GM12878 (cell line): ENCODE data around the gene ZFP91. TPM values are rescaled to one million over a fixed set of nuclear protein-coding genes. Genes with fewer than 3 reads are reported as not detected.

Experiments
- ATAC-seq: fragments of 200-7000 bp; cut with Tn5 transposase; 3 replicates; pipeline ENCODE4 v1.9.1; 2020; ENCODE audit warnings: mild to moderate bottlenecking, moderate library complexity
- BruUV-seq: library from RNA; stranded (reverse); fragments of 400-500 nt; replicated peaks from 2 replicates; lab custom pipeline; 2021; lab: Mats Ljungman, UMichigan
- CTCF ChIA-PET: fragments of 300-600 bp; sonication (Branson Sonifier 250); formaldehyde crosslinking; extraction: SDS; loops from one replicate; lab custom pipeline; 2021; ENCODE audit warnings: inconsistent platforms; lab: Yijun Ruan, JAX
- POLR2A ChIA-PET: fragments of 350-600 bp; formaldehyde crosslinking; extraction: SDS; loops from one replicate; lab custom pipeline; 2021; ENCODE audit warnings: inconsistent platforms; lab: Charles Lee
- RAD21 ChIA-PET: fragments of 300-600 bp; sonication (Branson Sonifier 250); formaldehyde crosslinking; loops from one replicate; lab custom pipeline; 2023; ENCODE audit warnings: antibody characterized with exemption; ENCODE audit not compliant: unreplicated experiment; lab: Charles Lee
- SMC1A ChIA-PET: fragments of 300-600 bp; sonication (Branson Sonifier 250); formaldehyde crosslinking; loops from one replicate; lab custom pipeline; 2023; ENCODE audit not compliant: unreplicated experiment, uncharacterized antibody; lab: Charles Lee
- DNase-seq: peaks from one replicate; pipeline ENCODE4 v3.0.0-alpha.2; 2011; ENCODE audit warnings: low read depth, low spot score
- FAIRE-seq: peaks from 3 replicates; lab custom pipeline; 2011; peaks lifted over from hg19 to GRCh38; lab: Jason Lieb, UNC
- H2AFZ ChIP-seq: 2 replicates; pipeline ENCODE4 v1.6.0; 2011; ENCODE audit warnings: low read depth, low read length, control low read depth; ENCODE audit not compliant: control insufficient read depth
- H3K27ac ChIP-seq: 2 replicates; pipeline ENCODE4 v1.5.1; 2011; ENCODE audit warnings: control low read depth; ENCODE audit not compliant: control insufficient read depth, insufficient read depth
- H3K27me3 ChIP-seq, 2 experiments: replicated peaks in 1 of 2; 2 replicates each; pipeline versions ENCODE4 v1.6.0 to v1.6.1; 2011; ENCODE audit warnings: low read length in 1 of 2; ENCODE audit not compliant: control insufficient read depth in 2 of 2, insufficient read depth in 2 of 2
- H3K36me3 ChIP-seq, 2 experiments: 2 replicates each; pipeline ENCODE4 v1.5.1; 2011; ENCODE audit warnings: low read length in 1 of 2; ENCODE audit not compliant: control insufficient read depth in 2 of 2, insufficient read depth in 2 of 2
- H3K4me1 ChIP-seq: 2 replicates; pipeline ENCODE4 v1.6.1; 2011; ENCODE audit warnings: mild to moderate bottlenecking, low read length, moderate library complexity, mixed read lengths; ENCODE audit not compliant: control insufficient read depth, insufficient read depth
- H3K4me2 ChIP-seq: 2 replicates; pipeline ENCODE4 v1.6.0; 2011; ENCODE audit warnings: control low read depth; ENCODE audit not compliant: control insufficient read depth, insufficient read depth
- H3K4me3 ChIP-seq: fragments of 200-600 bp; sonication (generic); 2 replicates; pipeline ENCODE4 v1.5.1; 2016
- H3K79me2 ChIP-seq: 2 replicates; pipeline ENCODE4 v1.6.0; 2011; ENCODE audit warnings: low read length; ENCODE audit not compliant: control insufficient read depth, insufficient read depth
- H3K9ac ChIP-seq: 2 replicates; pipeline ENCODE4 v1.8.0; 2011; ENCODE audit warnings: low read length, control low read depth, mixed read lengths; ENCODE audit not compliant: control insufficient read depth, insufficient read depth
- H3K9me3 ChIP-seq: replicated peaks from 3 replicates; pipeline ENCODE4 v1.5.1; 2011; ENCODE audit warnings: mild to moderate bottlenecking, low read length; ENCODE audit not compliant: control insufficient read depth, insufficient read depth
- H4K20me1 ChIP-seq: 2 replicates; pipeline ENCODE4 v1.6.0; 2011; ENCODE audit not compliant: control insufficient read depth, insufficient read depth
- ASH2L ChIP-seq: fragments of 300-600, 200-600 bp; sonication (generic); IDR thresholded peaks from 2 replicates; pipeline ENCODE4 v1.6.1; 2017; ENCODE audit warnings: low read depth, mild to moderate bottlenecking, borderline replicate concordance
- CBFB ChIP-seq: IDR thresholded peaks from 2 replicates; pipeline ENCODE4 v1.6.1; 2016; ENCODE audit warnings: antibody characterized with exemption, low read depth
- CBX3 ChIP-seq: fragments of 200-600 bp; sonication (generic); IDR thresholded peaks from 2 replicates; pipeline ENCODE4 v1.6.1; 2016; ENCODE audit warnings: low read depth, borderline replicate concordance
- EGR1 ChIP-seq, 2 experiments: IDR thresholded peaks; 1 replicate in 1 of 2; 2 replicates in 1 of 2; pipeline ENCODE4 v1.6.1; 2011 to 2012; ENCODE audit warnings: low read depth in 2 of 2, low read length in 2 of 2, borderline replicate concordance in 1 of 2, mild to moderate bottlenecking in 1 of 2, moderate library complexity in 1 of 2
- ETV6 ChIP-seq, 2 experiments: fragments of 450-650 bp in 1 of 2; IDR thresholded peaks in 1 of 2; conservative IDR thresholded peaks in 1 of 2; 2 replicates each; pipeline ENCODE4 v1.6.1; 2014; ENCODE audit warnings: antibody characterized with exemption in 1 of 2, borderline replicate concordance in 1 of 2, low read depth in 1 of 2, mild to moderate bottlenecking in 1 of 2, moderate library complexity in 1 of 2
- FOS ChIP-seq: IDR thresholded peaks from 3 replicates; pipeline ENCODE4 v1.6.1; 2011; ENCODE audit warnings: borderline replicate concordance; ENCODE audit not compliant: insufficient read length; ENCODE audit errors: extremely low read depth
- JUNB ChIP-seq: IDR thresholded peaks from 2 replicates; pipeline ENCODE4 v1.6.1; 2016; ENCODE audit warnings: antibody characterized with exemption, mild to moderate bottlenecking
- KDM1A ChIP-seq: fragments of 200-600 bp; sonication (generic); IDR thresholded peaks from 2 replicates; pipeline ENCODE4 v1.6.1; 2016; ENCODE audit warnings: borderline replicate concordance
- MLLT1 ChIP-seq: fragments of 450-650 bp; IDR thresholded peaks from 2 replicates; pipeline ENCODE4 v1.6.1; 2016; ENCODE audit warnings: mild to moderate bottlenecking
- NBN ChIP-seq: fragments of 450-650 bp; IDR thresholded peaks from 2 replicates; pipeline ENCODE4 v1.6.1; 2016
- POLR2AphosphoS2 ChIP-seq: IDR thresholded peaks from 2 replicates; pipeline ENCODE4 v1.6.1; 2011; ENCODE audit warnings: low read depth, mild to moderate bottlenecking, low read length, improper control_type of control experiment, moderate library complexity
- RELB ChIP-seq: fragments of 450-650 bp; IDR thresholded peaks from 2 replicates; pipeline ENCODE4 v1.6.1; 2017; ENCODE audit warnings: low read depth, mild to moderate bottlenecking, moderate library complexity
- SRF ChIP-seq, 2 experiments: IDR thresholded peaks; 2 replicates each; pipeline ENCODE4 v1.6.1; 2011; ENCODE audit warnings: low read depth in 2 of 2, low read length in 2 of 2, mild to moderate bottlenecking in 1 of 2, moderate library complexity in 1 of 2
- WGBS: methylation state at CpG from one replicate; pipeline ENCODE4 v1.1.6; 2016; ENCODE audit warnings: low lambda C conversion rate; ENCODE audit not compliant: insufficient replicate concordance, insufficient coverage; ENCODE audit errors: missing lambda C conversion rate; 5-methylcytosine and 5-hydroxymethylcytosine counted together
- in situ Hi-C: fragments of 300-500 bp; cut with MboI; formaldehyde crosslinking; loops from 9 replicates; pipeline ENCODE4 v1.14.3; 2018; ENCODE audit warnings: mixed read lengths
- intact Hi-C: fragments of 100-400 bp; cut with micrococcal nuclease; formaldehyde crosslinking; loops from one replicate; pipeline ENCODE4 v1.14.2; 2022; ENCODE audit not compliant: unreplicated experiment
- polyA plus RNA-seq, 11 experiments: library from polyadenylated mRNA; depleted of rRNA in 4 of 11; unstranded in 6 of 11; stranded (reverse) in 5 of 11; fragments of >200 nt; fragmentation: Nextera tagmentation in 4 of 11; fragmentation: Illumina TruSeq in 1 of 11; extraction: Ambion mirVana in 4 of 11; extraction: Trizol in 1 of 11; gene quantifications; 1 replicate in 1 of 11; 2 replicates in 10 of 11; pipeline versions ENCODE4 v1.2.1 to v1.2.3, GENCODE V29; 2011 to 2016; ENCODE audit warnings: inconsistent platforms in 2 of 11, missing spikeins in 2 of 11, low read depth in 1 of 11
- total RNA-seq, 4 experiments: library from RNA; depleted of rRNA in 3 of 4; stranded (reverse); fragments of >200 nt in 3 of 4; fragmentation: Illumina TruSeq in 1 of 4; extraction: Trizol in 1 of 4; gene quantifications; 2 replicates each; pipeline versions ENCODE4 v1.2.1 to v1.2.3, GENCODE V29; 2013 to 2021

ZFP91 gene
- total and polyA plus RNA-seq, 10 of the 15 experiments (the other 5 are each of a cell fraction or from before 2014, with no cell fraction given) = 12.9 to 54.1 (median 31.7) TPM

GRCh38 chr11:58658623-58659022 lies 79.8 kb downstream of the ZFP91 start:
- ChIA-PET POLR2A (no interaction called here), RAD21 (interaction anchor here (1.7 kb wide), 1 partner anchor 11 kb away, joined by 6 read pairs; no protein-coding TSS in a partner anchor), CTCF (interaction anchor here (1.1 to 1.2 kb wide), 3 partner anchors 16 to 498 kb away, joined by 3 to 4 read pairs (median 3); no protein-coding TSS in a partner anchor), SMC1A (interaction anchor here (2.9 kb wide), 1 partner anchor 11 kb away, joined by 10 read pairs; no protein-coding TSS in a partner anchor)
- no peak overlapping the region for H2AFZ ChIP-seq
- H3K4me1 ChIP-seq = peaks cover 4% of the 10 kb centered on the region; the same call in 1 of the 2 replicates
- no peak for ATAC-seq
- no peaks in the 10 kb centered on the region for H3K36me3 ChIP-seq
- H3K4me2 ChIP-seq = no peak overlapping the region
- no peaks in the 10 kb centered on the region for H3K9me3 ChIP-seq
- H3K4me3 ChIP-seq = no peak overlapping the region
- intact Hi-C loops (no loop called here), in situ Hi-C loops (loop anchor here (10.0 kb wide), 1 partner anchor 496 kb away; no protein-coding TSS in a partner anchor)
- H3K79me2 ChIP-seq = no peaks in the 10 kb centered on the region
- no peak for DNase-seq
- H3K27ac ChIP-seq = no peak overlapping the region
- no TSS peak for BruUV-seq
- no peak overlapping the region for H3K9ac ChIP-seq
- no peaks in the 10 kb centered on the region for H4K20me1 ChIP-seq
- FAIRE-seq = no peak
- 29% methylated on average over 3 of the region's 3 CpGs for WGBS
- TF ChIP-seq RELB (no peak), POLR2AphosphoS2 (no peak), ASH2L (no peak)
- H3K27me3 ChIP-seq = no peaks in the 10 kb centered on the region

GRCh38 chr11:58659404-58659803 lies 80.5 kb downstream of the ZFP91 start:
- H3K27ac ChIP-seq = no peak overlapping the region
- H4K20me1 ChIP-seq = no peaks in the 10 kb centered on the region
- ChIA-PET SMC1A (interaction anchor here (0.6 to 2.9 kb wide), 2 partner anchors 12 to 17 kb away, joined by 3 to 10 read pairs; no protein-coding TSS in a partner anchor), POLR2A (no interaction called here), RAD21 (interaction anchor here (1.7 kb wide), 1 partner anchor 12 kb away, joined by 6 read pairs; no protein-coding TSS in a partner anchor), CTCF (interaction anchor here (0.8 to 1.0 kb wide), 2 partner anchors 12 to 15 kb away, joined by 3 to 6 read pairs; no protein-coding TSS in a partner anchor)
- 0% methylated on average over 2 of the region's 2 CpGs for WGBS
- no TSS peak for BruUV-seq
- no peaks in the 10 kb centered on the region for H3K79me2 ChIP-seq
- no peaks in the 10 kb centered on the region for H3K9me3 ChIP-seq
- no peak overlapping the region for H3K9ac ChIP-seq
- intact Hi-C loops = no loop called here
- no peak overlapping the region for H3K4me3 ChIP-seq
- no peaks in the 10 kb centered on the region for H3K36me3 ChIP-seq
- no peaks in the 10 kb centered on the region for H3K27me3 ChIP-seq
- peaks cover 4% of the 10 kb centered on the region; the same call in 1 of the 2 replicates for H3K4me1 ChIP-seq
- in situ Hi-C loops = loop anchor here (10.0 kb wide), 1 partner anchor 495 kb away; no protein-coding TSS in a partner anchor
- FAIRE-seq = no peak
- H3K4me2 ChIP-seq = no peak overlapping the region
- DNase-seq = no peak
- ATAC-seq = no peak
- no peak overlapping the region for H2AFZ ChIP-seq
- TF ChIP-seq JUNB (no peak), SRF (IDR thresholded peaks at IDR 0.05; ENCODE audit: low read depth in 2 of 2, low read length in 2 of 2) (no peak), MLLT1 (no peak), CBFB (no peak), NBN (no peak), KDM1A (no peak), ETV6 (conservative IDR thresholded peaks at IDR 0.05 in 1 of 2, IDR thresholded peaks at IDR 0.05 in 1 of 2; ENCODE audit: borderline replicate concordance in 1 of 2, low read depth in 1 of 2) (no peak), FOS (no peak), EGR1 (IDR thresholded peaks at IDR 0.05; ENCODE audit: borderline replicate concordance in 1 of 2, low read depth in 2 of 2, low read length in 2 of 2) (no peak), CBX3 (no peak), ASH2L (no peak)
